AG04450 (cell line): Measurements from ENCODE around the gene MB21D2. TPM values are rescaled to one million over a fixed set of nuclear protein-coding genes. Genes with fewer than 3 reads are reported as not detected.

Source experiments
- CTCF ChIA-PET: fragments of 300-600, 350-600 bp; formaldehyde crosslinking; extraction: SDS; loops from one replicate; lab custom pipeline; 2022; ENCODE audit warnings: antibody characterized with exemption, inconsistent platforms; lab: Charles Lee
- POLR2A ChIA-PET: fragments of 350-600 bp; formaldehyde crosslinking; extraction: SDS; loops from one replicate; lab custom pipeline; 2021; ENCODE audit warnings: antibody characterized with exemption, inconsistent platforms; lab: Yijun Ruan, JAX
- DNase-seq: peaks from one replicate; pipeline ENCODE4 v3.0.0-alpha.2; 2011; ENCODE audit warnings: low read depth, low spot score
- H3K27ac ChIP-seq: one replicate; pipeline ENCODE4 v1.5.1; 2012; ENCODE audit warnings: low read depth, low read length, control low read depth
- H3K27me3 ChIP-seq: one replicate; pipeline ENCODE4 v1.6.0; 2012; ENCODE audit warnings: low read length; ENCODE audit not compliant: control insufficient read depth, insufficient read depth
- H3K4me3 ChIP-seq: 2 replicates; pipeline ENCODE4 v1.5.1; 2011; ENCODE audit warnings: mild to moderate bottlenecking, low read depth, low read length, control low read depth
- H3K9me3 ChIP-seq: 2 replicates; pipeline ENCODE4 v1.5.1; 2012; ENCODE audit warnings: low read length; ENCODE audit not compliant: control insufficient read depth, insufficient read depth
- CTCF ChIP-seq: IDR thresholded peaks from 2 replicates; pipeline ENCODE4 v1.5.1; 2011; ENCODE audit warnings: low read depth, low read length, control low read depth, inconsistent platforms
- polyA plus RNA-seq: library from polyadenylated mRNA; depleted of rRNA; stranded (reverse); fragments of >200 nt; gene quantifications from 2 replicates; pipeline ENCODE4 v1.2.3, GENCODE V29; 2011

The MB21D2 gene
- polyA plus RNA-seq, 1 experiment: 14.6 TPM

GRCh38 chr3:192833177-192833890 lies 84.3 kb downstream of the MB21D2 start:
- Histone ChIP-seq H3K27ac (peak overlapping the region; percentile 65), H3K4me3 (peak overlapping the region; percentile 4; the same call in 1 of the 2 replicates), H3K27me3 (no peaks in the 10 kb centered on the region), H3K9me3 (no peaks in the 10 kb centered on the region)
- ChIA-PET POLR2A (interaction anchor here (0.8 kb wide), 1 partner anchor 85 kb away, joined by 3 read pairs; the partner anchor contains the start of gene MB21D2), CTCF (interaction anchor here (0.6 to 1.6 kb wide), 3 partner anchors 20 to 208 kb away, joined by 3 to 5 read pairs (median 3); no protein-coding TSS in a partner anchor)
- no peak for TF ChIP-seq CTCF
- DNase-seq: no peak

GRCh38 chr3:192831801-192832347 lies 85.8 kb downstream of the MB21D2 start:
- POLR2A ChIA-PET: no interaction called here
- no peak for DNase-seq

GRCh38 chr3:192831111-192831644 lies 86.5 kb downstream of the MB21D2 start:
- peak overlapping the region; percentile 84 for H3K27ac ChIP-seq
- DNase-seq: peak; percentile 87
- TF ChIP-seq CTCF: no peak
- H3K4me3 ChIP-seq: no peak overlapping the region
- POLR2A ChIA-PET: interaction anchor here (0.9 kb wide), 1 partner anchor 13 kb away, joined by 4 read pairs; no protein-coding TSS in a partner anchor
- CTCF ChIA-PET: interaction anchor here (1.5 kb wide), 1 partner anchor 14 kb away, joined by 4 read pairs; no protein-coding TSS in a partner anchor
- H3K9me3 ChIP-seq: no peaks in the 10 kb centered on the region
- H3K27me3 ChIP-seq: no peaks in the 10 kb centered on the region

More at GRCh38 chr3:192831801-192832347, 85.8 kb downstream of the MB21D2 start:
- H3K27ac ChIP-seq: peak overlapping the region; percentile 13
- H3K4me3 ChIP-seq: no peak overlapping the region
- CTCF ChIA-PET: interaction anchor here (1.2 to 1.6 kb wide), 3 partner anchors 15 to 210 kb away, joined by 4 to 5 read pairs (median 4); no protein-coding TSS in a partner anchor
- no peak for TF ChIP-seq CTCF
- no peaks in the 10 kb centered on the region for H3K27me3 ChIP-seq
- H3K9me3 ChIP-seq: no peaks in the 10 kb centered on the region

- no peak for TF ChIP-seq CTCF
- ChIA-PET CTCF (interaction anchor here (0.8 to 1.5 kb wide), 2 partner anchors 14 to 211 kb away, joined by 4 to 6 read pairs; no protein-coding TSS in a partner anchor), POLR2A (interaction anchor here (0.9 kb wide), 1 partner anchor 14 kb away, joined by 4 read pairs; no protein-coding TSS in a partner anchor)
- peak overlapping the region; percentile 84 for H3K27ac ChIP-seq
- H3K4me3 ChIP-seq: no peak overlapping the region
- no peaks in the 10 kb centered on the region for H3K9me3 ChIP-seq
- no peaks in the 10 kb centered on the region for H3K27me3 ChIP-seq
- DNase-seq: no peak
Measured at GRCh38 chr3:192830291-192831110, 87.2 kb downstream of the MB21D2 start.
